GM06990 (cell line): ENCODE measurements around the gene PPP3R2.

Experiments used
- DNase-seq: peaks from one replicate; pipeline ENCODE4 v3.0.0-alpha.2; 2011; ENCODE audit not compliant: insufficient read length; ENCODE audit errors: extremely low read depth
- H3K27me3 ChIP-seq: replicated peaks from 2 replicates; pipeline ENCODE4 v1.6.0; 2011; ENCODE audit warnings: low read length; ENCODE audit not compliant: control insufficient read depth, insufficient read depth
- H3K36me3 ChIP-seq: 2 replicates; pipeline ENCODE4 v1.5.1; 2011; ENCODE audit warnings: low read length; ENCODE audit not compliant: control insufficient read depth, insufficient read depth
- H3K4me3 ChIP-seq: replicated peaks from 2 replicates; pipeline ENCODE4 v1.5.1; 2011; ENCODE audit warnings: low read depth, mild to moderate bottlenecking, control low read depth, low read length
- CTCF ChIP-seq: IDR thresholded peaks from 2 replicates; pipeline ENCODE4 v1.5.1; 2011; ENCODE audit warnings: low read length, control low read depth, mild to moderate bottlenecking, inconsistent platforms; ENCODE audit not compliant: insufficient read depth, poor library complexity, severe bottlenecking

Gene PPP3R2

GRCh38 chr9:101594796-101595195 lies at the start of gene PPP3R2:
PPP3R2 (minus strand) TSS chr9:101594969; CDS start chr9:101594921, 48 bp downstream.
- no peak for TF ChIP-seq CTCF
- no peak within 1 kb of the TSS for H3K4me3 ChIP-seq
- no peak for DNase-seq
- H3K27me3 ChIP-seq = no peaks in the 10 kb centered on the region
- no peaks in the 10 kb centered on the region for H3K36me3 ChIP-seq

GRCh38 chr9:101639785-101640665 lies 45.3 kb upstream of the PPP3R2 start:
- TF ChIP-seq CTCF = no peak
- H3K4me3 ChIP-seq = no peak overlapping the region
- H3K36me3 ChIP-seq = no peaks in the 10 kb centered on the region
- DNase-seq = no peak
- H3K27me3 ChIP-seq = no peaks in the 10 kb centered on the region

- Histone ChIP-seq H3K4me3 (no peak overlapping the region), H3K36me3 (no peaks in the 10 kb centered on the region), H3K27me3 (no peaks in the 10 kb centered on the region)
- TF ChIP-seq CTCF = no peak
- no peak for DNase-seq
These were observed 44.5 kb upstream of the PPP3R2 start for GRCh38 chr9:101639311-101639710.

GRCh38 chr9:101636247-101636646 lies 41.5 kb upstream of the PPP3R2 start:
- DNase-seq = no peak
- no peak overlapping the region for H3K4me3 ChIP-seq
- no peaks in the 10 kb centered on the region for H3K36me3 ChIP-seq
- no peaks in the 10 kb centered on the region for H3K27me3 ChIP-seq
- no peak for TF ChIP-seq CTCF

GRCh38 chr9:101635473-101635872 lies 40.7 kb upstream of the PPP3R2 start:
- no peak overlapping the region for H3K4me3 ChIP-seq
- no peaks in the 10 kb centered on the region for H3K36me3 ChIP-seq
- no peak for DNase-seq
- no peak for TF ChIP-seq CTCF
- no peaks in the 10 kb centered on the region for H3K27me3 ChIP-seq
